Nephron progenitor cell (in vitro differentiated cells): Measurements from ENCODE around the gene ADAM22.

ENCODE experiments used
- DNase-seq: peaks from one replicate; pipeline ENCODE4 v3.0.0; 2021
- H3K27ac Mint-ChIP-seq: 2 replicates; pipeline ENCODE4 v1.8.0; 2021; ENCODE audit warnings: mild to moderate bottlenecking, moderate library complexity, mixed read lengths
- H3K27me3 Mint-ChIP-seq: 2 replicates; pipeline ENCODE4 v1.8.0; 2021; ENCODE audit warnings: mild to moderate bottlenecking, low read depth, mixed read lengths; ENCODE audit not compliant: poor library complexity
- H3K36me3 Mint-ChIP-seq: 2 replicates; pipeline ENCODE4 v1.8.0; 2021; ENCODE audit warnings: low read depth, mixed read lengths
- H3K4me1 Mint-ChIP-seq: 2 replicates; pipeline ENCODE4 v1.8.0; 2021; ENCODE audit warnings: mixed read lengths
- H3K4me3 Mint-ChIP-seq: 2 replicates; pipeline ENCODE4 v1.8.0; 2021; ENCODE audit warnings: mild to moderate bottlenecking, moderate library complexity, mixed read lengths
- H3K9me3 Mint-ChIP-seq: 2 replicates; pipeline ENCODE4 v1.8.0; 2021; ENCODE audit warnings: mild to moderate bottlenecking, moderate library complexity, mixed read lengths
- CTCF ChIP-seq: fragments of 200-600 bp; sonication (generic); IDR thresholded peaks from 2 replicates; pipeline ENCODE4 v1.5.0; 2021; ENCODE audit warnings: antibody characterized with exemption

ADAM22 gene

GRCh38 chr7:88003581-88003980 lies 69.5 kb downstream of the ADAM22 start:
- Mint-ChIP-seq H3K4me1 (no peaks in the 10 kb centered on the region), H3K4me3 (no peak overlapping the region), H3K27me3 (no peaks in the 10 kb centered on the region), H3K36me3 (no peaks in the 10 kb centered on the region), H3K27ac (no peak overlapping the region), H3K9me3 (no peaks in the 10 kb centered on the region)
- TF ChIP-seq CTCF = no peak
- no peak for DNase-seq

DNA sequence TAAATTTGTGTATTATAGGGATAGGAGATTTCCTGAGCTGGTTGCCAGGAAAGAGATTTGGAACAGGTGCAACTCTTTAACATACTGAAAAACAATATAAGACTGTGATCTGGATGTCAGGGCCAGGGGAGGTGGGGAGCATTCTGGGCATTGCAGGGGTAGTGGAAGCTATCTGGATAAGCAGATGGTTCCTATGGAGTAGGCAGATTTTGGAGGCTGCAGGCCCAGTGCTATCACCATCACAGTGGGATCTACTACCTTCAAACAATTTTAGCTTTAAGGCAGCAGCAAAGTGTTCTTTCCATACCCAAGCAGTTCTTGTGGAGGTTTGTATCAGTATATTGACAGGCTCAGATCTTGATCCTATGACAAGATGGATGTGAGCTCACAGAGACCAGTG lies 71.1 kb downstream of the ADAM22 start:
- Mint-ChIP-seq H3K9me3 (no peaks in the 10 kb centered on the region), H3K4me3 (no peak overlapping the region), H3K27ac (no peak overlapping the region), H3K36me3 (no peaks in the 10 kb centered on the region), H3K4me1 (no peaks in the 10 kb centered on the region), H3K27me3 (no peaks in the 10 kb centered on the region)
- no peak for TF ChIP-seq CTCF
- no peak for DNase-seq

- Mint-ChIP-seq H3K36me3 (no peaks in the 10 kb centered on the region), H3K4me1 (no peaks in the 10 kb centered on the region), H3K27me3 (no peaks in the 10 kb centered on the region), H3K27ac (no peak overlapping the region), H3K4me3 (no peak overlapping the region), H3K9me3 (no peaks in the 10 kb centered on the region)
- no peak for DNase-seq
- TF ChIP-seq CTCF = no peak
Measured at GRCh38 chr7:88009651-88010050, 75.6 kb downstream of the ADAM22 start.

DNA sequence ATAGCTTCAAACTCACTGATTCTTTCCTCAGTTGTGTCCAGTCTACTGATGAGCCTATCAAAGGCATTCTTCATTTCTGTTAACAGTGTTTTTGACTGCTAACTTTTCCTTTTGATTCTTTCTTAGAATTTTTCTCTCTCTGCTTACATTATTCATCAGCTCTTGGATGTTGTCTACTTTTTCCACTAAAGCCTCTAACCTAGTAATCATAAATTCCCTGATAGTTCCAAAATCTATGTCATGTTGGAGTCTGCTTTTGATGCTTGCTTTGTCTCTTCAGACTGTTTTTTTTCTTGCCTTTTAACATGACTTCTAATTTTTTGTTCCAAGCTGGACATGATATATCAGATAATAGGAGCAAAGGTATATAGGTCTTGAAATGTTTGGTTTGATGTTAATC lies 78.0 kb downstream of the ADAM22 start:
- Mint-ChIP-seq H3K4me1 (no peaks in the 10 kb centered on the region), H3K36me3 (no peaks in the 10 kb centered on the region), H3K27ac (no peak overlapping the region), H3K9me3 (no peaks in the 10 kb centered on the region), H3K27me3 (no peaks in the 10 kb centered on the region), H3K4me3 (no peak overlapping the region)
- no peak for TF ChIP-seq CTCF
- DNase-seq = no peak

DNA sequence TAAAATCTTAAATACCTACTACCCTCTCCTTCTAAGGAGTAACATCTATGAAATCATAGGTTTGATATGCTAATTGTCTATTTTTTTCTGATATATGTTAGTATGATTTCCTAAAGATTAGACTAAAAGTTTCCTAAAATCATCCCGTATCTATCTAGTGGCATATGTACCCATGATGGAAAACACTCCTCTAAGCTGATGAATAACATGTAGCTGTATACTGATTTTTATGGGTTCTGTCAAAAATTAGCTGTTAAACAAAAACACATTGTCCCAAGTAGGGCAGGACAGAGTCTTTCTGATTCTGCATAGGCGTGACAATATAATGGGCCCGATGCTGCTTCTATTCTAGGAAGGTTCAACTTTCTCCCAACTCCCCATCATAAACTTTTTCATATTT lies 79.9 kb downstream of the ADAM22 start:
- no peak for TF ChIP-seq CTCF
- no peaks in the 10 kb centered on the region for H3K36me3 Mint-ChIP-seq
- DNase-seq = no peak
- H3K27me3 Mint-ChIP-seq = no peaks in the 10 kb centered on the region
- H3K4me3 Mint-ChIP-seq = no peak overlapping the region
- H3K27ac Mint-ChIP-seq = no peak overlapping the region
- no peaks in the 10 kb centered on the region for H3K4me1 Mint-ChIP-seq
- H3K9me3 Mint-ChIP-seq = no peaks in the 10 kb centered on the region

GRCh38 chr7:88014581-88014980 lies 80.5 kb downstream of the ADAM22 start:
- Mint-ChIP-seq H3K36me3 (no peaks in the 10 kb centered on the region), H3K27ac (no peak overlapping the region), H3K9me3 (no peaks in the 10 kb centered on the region), H3K27me3 (no peaks in the 10 kb centered on the region), H3K4me1 (no peaks in the 10 kb centered on the region), H3K4me3 (no peak overlapping the region)
- TF ChIP-seq CTCF = no peak
- no peak for DNase-seq
